Amniotic stem cell (primary cell): ENCODE data around the gene RNF213.

ENCODE experiments used
- DNase-seq: peaks from one replicate; lab custom pipeline; 2025; lab: John Stamatoyannopoulos, UW

The RNF213 gene

GRCh38 chr17:80260791-80261158, at the start of gene RNF213:
Gene RNF213 (plus strand): TSS chr17:80260852. CDS start chr17:80263682, 2,830 bp downstream.
- DNase-seq: no peak

- no peak for DNase-seq
Observed at GRCh38 chr17:80212109-80212508, 48.5 kb upstream of the RNF213 start.

GRCh38 chr17:80212511-80212910, 48.1 kb upstream of the RNF213 start:
- no peak for DNase-seq

- no peak for DNase-seq
Observed at GRCh38 chr17:80212962-80213642, 47.5 kb upstream of the RNF213 start.

- no peak for DNase-seq
Observed at GRCh38 chr17:80213643-80213975, 47.0 kb upstream of the RNF213 start.

GRCh38 chr17:80214012-80214877, 46.4 kb upstream of the RNF213 start:
- no peak for DNase-seq

- DNase-seq: no peak
Observed at GRCh38 chr17:80214878-80215210, 45.8 kb upstream of the RNF213 start.

GRCh38 chr17:80216473-80217456, 43.9 kb upstream of the RNF213 start:
- DNase-seq: no peak

GRCh38 chr17:80217703-80218362, 42.8 kb upstream of the RNF213 start:
- no peak for DNase-seq

- DNase-seq: no peak
Observed at GRCh38 chr17:80218391-80218790, 42.3 kb upstream of the RNF213 start.

- DNase-seq: peak; percentile 49
Observed at GRCh38 chr17:80219013-80219762, 41.5 kb upstream of the RNF213 start.

- no peak for DNase-seq
Observed at GRCh38 chr17:80219763-80220053, 40.9 kb upstream of the RNF213 start.

- peak; percentile 54 for DNase-seq
Observed at GRCh38 chr17:80220054-80220735, 40.5 kb upstream of the RNF213 start, which contains the start of the genes SGSH and SLC26A11. Gene SGSH (minus strand): TSS chr17:80220333. CDS start chr17:80220313, 20 bp downstream. Gene SLC26A11 (plus strand): TSS chr17:80220427. CDS start chr17:80221561, 1,134 bp downstream.

GRCh38 chr17:80220736-80221215, 39.9 kb upstream of the RNF213 start:
- no peak for DNase-seq

GRCh38 chr17:80221351-80222105, 39.1 kb upstream of the RNF213 start:
- DNase-seq: no peak

- DNase-seq: no peak
Observed at GRCh38 chr17:80222376-80223141, 38.1 kb upstream of the RNF213 start.

- DNase-seq: no peak
Observed at GRCh38 chr17:80223142-80223815, 37.4 kb upstream of the RNF213 start.

GRCh38 chr17:80223838-80224497, 36.7 kb upstream of the RNF213 start:
- DNase-seq: no peak
